Endothelial cell of umbilical vein (primary cell): Measurements from ENCODE around the gene CADPS. TPM values are rescaled to one million over a fixed set of nuclear protein-coding genes. Genes with fewer than 3 reads are reported as not detected.

ENCODE experiments used
- BruUV-seq: library from RNA; stranded (reverse); fragments of 400-500 nt; replicated peaks from 2 replicates; lab custom pipeline; 2021; lab: Mats Ljungman, UMichigan
- CTCF ChIA-PET: fragments of 300-600, 350-600 bp; sonication (Branson Sonifier 250); formaldehyde crosslinking; loops from one replicate; lab custom pipeline; 2021; ENCODE audit warnings: antibody characterized with exemption, inconsistent platforms; lab: Charles Lee
- POLR2A ChIA-PET: fragments of 300-600, 350-600 bp; sonication (Branson Sonifier 250); formaldehyde crosslinking; loops from one replicate; lab custom pipeline; 2021; ENCODE audit warnings: antibody characterized with exemption, inconsistent platforms; lab: Charles Lee
- DNase-seq: peaks from one replicate; pipeline ENCODE4 v3.0.0-alpha.2; 2011; ENCODE audit warnings: low read depth, low spot score
- FAIRE-seq: peaks from 2 replicates; lab custom pipeline; 2011; peaks lifted over from hg19 to GRCh38; lab: Jason Lieb, UNC
- H2AFZ ChIP-seq: 2 replicates; pipeline ENCODE4 v1.6.0; 2012; ENCODE audit warnings: low read depth, low read length, control low read depth, inconsistent platforms
- H3K27ac ChIP-seq: 2 replicates; pipeline ENCODE4 v1.5.1; 2011; ENCODE audit warnings: low read depth, mild to moderate bottlenecking, control low read depth, low read length, moderate library complexity; ENCODE audit not compliant: insufficient read depth
- H3K27me3 ChIP-seq, 2 experiments: 2 replicates each; pipeline versions ENCODE4 v1.6.0 to v1.6.1; 2011; ENCODE audit warnings: low read length in 2 of 2, mixed read lengths in 1 of 2; ENCODE audit not compliant: control insufficient read depth in 2 of 2, insufficient read depth in 2 of 2
- H3K36me3 ChIP-seq, 2 experiments: 2 replicates in 1 of 2; 3 replicates in 1 of 2; pipeline ENCODE4 v1.5.1; 2011; ENCODE audit warnings: low read length in 2 of 2, mild to moderate bottlenecking in 1 of 2, moderate library complexity in 1 of 2; ENCODE audit not compliant: control insufficient read depth in 2 of 2, insufficient read depth in 2 of 2; ENCODE audit errors: extremely low read depth in 1 of 2
- H3K4me1 ChIP-seq: 3 replicates; pipeline ENCODE4 v1.5.1; 2011; ENCODE audit warnings: mild to moderate bottlenecking, low read length; ENCODE audit not compliant: control insufficient read depth, insufficient read depth; ENCODE audit errors: extremely low read depth
- H3K4me2 ChIP-seq: 2 replicates; pipeline ENCODE4 v1.6.1; 2011; ENCODE audit warnings: low read length, control low read depth, mixed read lengths; ENCODE audit not compliant: insufficient read depth
- H3K4me3 ChIP-seq, 3 experiments: fragments of 200-600 bp in 1 of 3; sonication (generic), shearing (Covaris generic) in 1 of 3; replicated peaks in 1 of 3; 2 replicates each; pipeline ENCODE4 v1.5.1; 2011 to 2016; ENCODE audit warnings: control low read depth in 3 of 3, low read length in 3 of 3, mild to moderate bottlenecking in 2 of 3, inconsistent platforms in 1 of 3, low read depth in 1 of 3, moderate library complexity in 1 of 3; ENCODE audit not compliant: insufficient read depth in 1 of 3
- H3K79me2 ChIP-seq: 2 replicates; pipeline ENCODE4 v1.6.0; 2012; ENCODE audit warnings: low read length, inconsistent platforms; ENCODE audit not compliant: control insufficient read depth, insufficient read depth
- H3K9ac ChIP-seq: replicated peaks from 2 replicates; pipeline ENCODE3; 2011; ENCODE audit warnings: low read length, control low read depth; ENCODE audit not compliant: insufficient read depth; ENCODE audit errors: extremely low read depth
- H3K9me1 ChIP-seq: replicated peaks from 3 replicates; pipeline ENCODE4 v1.6.0; 2011; ENCODE audit warnings: mild to moderate bottlenecking, low read length; ENCODE audit not compliant: control insufficient read depth, insufficient read depth; ENCODE audit errors: extremely low read depth
- H3K9me3 ChIP-seq: replicated peaks from 2 replicates; pipeline ENCODE4 v1.5.1; 2012; ENCODE audit warnings: low read length, inconsistent platforms; ENCODE audit not compliant: control insufficient read depth, insufficient read depth
- H4K20me1 ChIP-seq: replicated peaks from 2 replicates; pipeline ENCODE3; 2011; ENCODE audit warnings: mild to moderate bottlenecking, low read length; ENCODE audit not compliant: control insufficient read depth, insufficient read depth; ENCODE audit errors: extremely low read depth
- EZH2 ChIP-seq: IDR thresholded peaks from 2 replicates; pipeline ENCODE4 v1.6.1; 2012; ENCODE audit warnings: borderline replicate concordance, low read depth, mild to moderate bottlenecking, moderate library complexity, low read length, inconsistent platforms; ENCODE audit not compliant: severe bottlenecking
- GATA2 ChIP-seq: IDR thresholded peaks from 2 replicates; pipeline ENCODE4 v1.7.0; 2011; ENCODE audit warnings: low read depth, mild to moderate bottlenecking, moderate library complexity, mixed read lengths, low read length; ENCODE audit not compliant: insufficient read length, insufficient read depth
- JUN ChIP-seq: IDR thresholded peaks from 2 replicates; pipeline ENCODE4 v1.6.1; 2011; ENCODE audit warnings: borderline replicate concordance, low read depth; ENCODE audit not compliant: insufficient read length, insufficient read depth
- MYC ChIP-seq: IDR thresholded peaks from one replicate; pipeline ENCODE4 v1.6.1; 2011; ENCODE audit warnings: mild to moderate bottlenecking, low read depth, low read length
- POLR2A ChIP-seq: IDR thresholded peaks from 2 replicates; pipeline ENCODE4 v1.6.1; 2012; ENCODE audit warnings: low read depth, mild to moderate bottlenecking, control low read depth, low read length
- dilution Hi-C: fragments of 300-500 bp; cut with MboI; formaldehyde crosslinking; loops from one replicate; pipeline ENCODE4 v1.15.0; 2019; ENCODE audit warnings: low sequenced_read_pairs; ENCODE audit not compliant: extremely low pct_ligation_motif_present
- intact Hi-C: fragments of 100-400 bp; cut with micrococcal nuclease; formaldehyde crosslinking; loops from one replicate; pipeline ENCODE4 v1.10.0; 2022
- polyA plus RNA-seq, 4 experiments: library from polyadenylated mRNA; depleted of rRNA in 3 of 4; stranded (reverse) in 3 of 4; unstranded in 1 of 4; fragments of >200 nt; gene quantifications; 2 replicates each; pipeline versions ENCODE4 v1.2.1 to v1.2.3, GENCODE V29; 2011 to 2012; ENCODE audit warnings: missing spikeins in 1 of 4
- total RNA-seq: library from RNA; stranded (reverse); gene quantifications from 2 replicates; pipeline ENCODE4 v1.2.3, GENCODE V29; 2021
- TF ChIP-seq, protein P1 (sequence below): IDR thresholded peaks from 2 replicates; pipeline ENCODE4 v1.6.1; 2011; ENCODE audit not compliant: insufficient read depth, insufficient read length
- TF ChIP-seq, protein P2 (sequence below), 2 donors: IDR thresholded peaks; 1 replicate in 1 of 2; 2 replicates in 1 of 2; pipeline ENCODE4 v1.5.1; 2011; ENCODE audit warnings: low read length in 2 of 2, mild to moderate bottlenecking in 2 of 2, moderate library complexity in 2 of 2, control low read depth in 1 of 2, inconsistent platforms in 1 of 2, low read depth in 1 of 2; ENCODE audit not compliant: insufficient read depth in 1 of 2; ENCODE audit errors: extremely low read depth in 1 of 2

CADPS gene
- total and polyA plus RNA-seq, 2 donors (not counting 3 experiments of a cell fraction or from before 2014, with no cell fraction given) = not detected

DNA sequence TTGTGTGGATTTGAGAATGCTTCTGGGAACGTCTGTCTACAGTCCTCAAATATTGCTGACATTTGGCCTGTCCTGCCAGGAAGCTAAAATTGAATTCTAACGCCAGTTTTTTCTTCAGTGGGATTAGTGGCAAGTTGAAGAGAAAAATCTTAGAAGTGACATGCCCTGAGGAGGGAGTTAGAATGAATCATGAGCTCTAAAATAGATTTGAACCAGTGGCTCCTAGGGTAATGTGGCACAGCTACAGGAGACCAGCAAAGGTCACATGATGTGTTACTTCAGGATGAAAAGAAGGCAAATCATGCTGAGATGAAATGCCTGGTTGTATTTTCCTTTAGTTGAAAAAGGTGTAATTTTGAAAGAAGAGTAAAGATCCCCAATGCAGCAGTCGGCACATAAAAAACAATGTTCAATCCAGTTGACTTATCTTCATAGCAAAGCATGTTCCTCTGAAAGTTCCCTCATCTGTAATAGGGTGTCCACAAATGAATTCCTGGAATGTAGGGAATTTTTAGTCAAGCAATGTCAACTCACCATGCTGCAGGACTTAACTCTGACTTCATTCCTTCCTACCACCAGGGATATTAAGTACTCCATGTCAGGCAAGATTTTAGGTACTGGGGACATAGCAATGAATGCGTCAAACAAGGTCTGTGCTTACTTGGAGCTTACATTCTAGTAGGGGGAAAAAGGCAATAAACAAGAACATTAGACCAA is 171.6 kb downstream of the CADPS start:
- H3K9ac ChIP-seq = no peak overlapping the region
- no TSS peak for BruUV-seq
- no peaks in the 10 kb centered on the region for H3K9me1 ChIP-seq
- ChIA-PET POLR2A (no interaction called here), CTCF (interaction anchor here (1.1 kb wide), 1 partner anchor 16 kb away, joined by 3 read pairs; no protein-coding TSS in a partner anchor)
- no peak overlapping the region for H2AFZ ChIP-seq
- dilution Hi-C loops (no loop called here), intact Hi-C loops (no loop called here)
- H3K4me2 ChIP-seq = no peak overlapping the region
- no peaks in the 10 kb centered on the region for H3K9me3 ChIP-seq
- no peaks in the 10 kb centered on the region for H3K79me2 ChIP-seq
- FAIRE-seq (no peak), DNase-seq (no peak)
- no peak overlapping the region for H3K4me3 ChIP-seq
- no peak for TF ChIP-seq POLR2A
- no peak for TF ChIP-seq EZH2
- no peak overlapping the region for H3K27ac ChIP-seq
- H3K27me3 ChIP-seq = no peaks in the 10 kb centered on the region
- H3K4me1 ChIP-seq = no peaks in the 10 kb centered on the region
- H3K36me3 ChIP-seq = no peaks in the 10 kb centered on the region
- no peaks in the 10 kb centered on the region for H4K20me1 ChIP-seq

DNA sequence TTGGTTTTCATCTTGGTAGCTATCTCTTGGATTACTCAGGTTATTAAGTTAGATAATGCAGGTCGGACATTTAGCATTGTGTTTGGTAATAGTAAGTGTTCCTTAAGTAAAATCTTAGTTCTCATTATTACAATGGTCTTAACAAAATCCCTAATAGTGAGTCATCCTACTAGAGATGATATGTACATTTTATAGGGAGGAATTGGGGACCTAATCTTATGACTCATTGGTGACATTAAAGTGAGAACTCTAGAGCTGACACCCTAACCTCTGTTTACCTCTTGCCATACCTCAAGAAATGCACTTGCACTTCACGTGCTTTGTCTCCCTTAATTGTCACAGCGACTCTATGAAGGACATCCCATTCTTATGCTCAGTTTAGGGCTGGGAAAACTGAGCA is 174.9 kb downstream of the CADPS start:
- dilution Hi-C loops = no loop called here
- H3K4me3 ChIP-seq = no peak overlapping the region
- no peaks in the 10 kb centered on the region for H3K9me1 ChIP-seq
- DNase-seq = no peak
- ChIA-PET CTCF (no interaction called here), POLR2A (no interaction called here)
- no TSS peak for BruUV-seq
- no peaks in the 10 kb centered on the region for H3K9me3 ChIP-seq
- H3K9ac ChIP-seq = no peak overlapping the region
- TF ChIP-seq MYC = no peak
- TF ChIP-seq EZH2 = no peak
- no peak for TF ChIP-seq JUN
- TF ChIP-seq, protein P1, sequence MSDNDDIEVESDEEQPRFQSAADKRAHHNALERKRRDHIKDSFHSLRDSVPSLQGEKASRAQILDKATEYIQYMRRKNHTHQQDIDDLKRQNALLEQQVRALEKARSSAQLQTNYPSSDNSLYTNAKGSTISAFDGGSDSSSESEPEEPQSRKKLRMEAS = no peak
- TF ChIP-seq, protein P2, sequence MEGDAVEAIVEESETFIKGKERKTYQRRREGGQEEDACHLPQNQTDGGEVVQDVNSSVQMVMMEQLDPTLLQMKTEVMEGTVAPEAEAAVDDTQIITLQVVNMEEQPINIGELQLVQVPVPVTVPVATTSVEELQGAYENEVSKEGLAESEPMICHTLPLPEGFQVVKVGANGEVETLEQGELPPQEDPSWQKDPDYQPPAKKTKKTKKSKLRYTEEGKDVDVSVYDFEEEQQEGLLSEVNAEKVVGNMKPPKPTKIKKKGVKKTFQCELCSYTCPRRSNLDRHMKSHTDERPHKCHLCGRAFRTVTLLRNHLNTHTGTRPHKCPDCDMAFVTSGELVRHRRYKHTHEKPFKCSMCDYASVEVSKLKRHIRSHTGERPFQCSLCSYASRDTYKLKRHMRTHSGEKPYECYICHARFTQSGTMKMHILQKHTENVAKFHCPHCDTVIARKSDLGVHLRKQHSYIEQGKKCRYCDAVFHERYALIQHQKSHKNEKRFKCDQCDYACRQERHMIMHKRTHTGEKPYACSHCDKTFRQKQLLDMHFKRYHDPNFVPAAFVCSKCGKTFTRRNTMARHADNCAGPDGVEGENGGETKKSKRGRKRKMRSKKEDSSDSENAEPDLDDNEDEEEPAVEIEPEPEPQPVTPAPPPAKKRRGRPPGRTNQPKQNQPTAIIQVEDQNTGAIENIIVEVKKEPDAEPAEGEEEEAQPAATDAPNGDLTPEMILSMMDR (IDR thresholded peaks at IDR 0.05; ENCODE audit: extremely low read depth in 1 of 2, insufficient read depth in 1 of 2, low read depth in 1 of 2, low read length in 2 of 2) = no peak
- no peak for TF ChIP-seq POLR2A
- no peak for TF ChIP-seq GATA2
- no peaks in the 10 kb centered on the region for H3K4me1 ChIP-seq
- H3K4me2 ChIP-seq = no peak overlapping the region
- H3K36me3 ChIP-seq = no peaks in the 10 kb centered on the region
- no peak overlapping the region for H2AFZ ChIP-seq
- H4K20me1 ChIP-seq = no peaks in the 10 kb centered on the region
- no peak for FAIRE-seq
- H3K79me2 ChIP-seq = no peaks in the 10 kb centered on the region
- intact Hi-C loops = no loop called here
- H3K27me3 ChIP-seq = no peaks in the 10 kb centered on the region
- H3K27ac ChIP-seq = no peak overlapping the region
